Epithelial cell of proximal tubule (primary cell): Measurements from ENCODE around the gene PKM. TPM values are rescaled to one million over a fixed set of nuclear protein-coding genes. Genes with fewer than 3 reads are reported as not detected.

Experiments
- DNase-seq: peaks from one replicate; pipeline ENCODE4 v3.0.0-alpha.2; 2011; ENCODE audit warnings: low read depth
- H3K4me3 ChIP-seq: 2 replicates; pipeline ENCODE4 v1.5.1; 2011; ENCODE audit warnings: low read depth, mild to moderate bottlenecking, low read length
- CTCF ChIP-seq: conservative IDR thresholded peaks from 2 replicates; pipeline ENCODE4 v1.5.1; 2012; ENCODE audit warnings: low read depth, mild to moderate bottlenecking, low read length
- total RNA-seq: library from RNA; depleted of rRNA; stranded (reverse); fragments of >200 nt; gene quantifications from 2 replicates; pipeline ENCODE4 v1.2.3, GENCODE V29; 2015

PKM gene
- total RNA-seq, 1 donor from 2014 or later: 1,902 TPM

- no peak for DNase-seq
- TF ChIP-seq CTCF: no peak
- H3K4me3 ChIP-seq: no peak overlapping the region
Measured at GRCh38 chr15:72207558-72208085, 23.4 kb downstream of the PKM start.

GRCh38 chr15:72206677-72207000, 24.4 kb downstream of the PKM start:
- no peak overlapping the region for H3K4me3 ChIP-seq
- DNase-seq: no peak
- TF ChIP-seq CTCF: no peak

GRCh38 chr15:72205896-72206676, 24.9 kb downstream of the PKM start:
- no peak for TF ChIP-seq CTCF
- DNase-seq: no peak
- H3K4me3 ChIP-seq: no peak overlapping the region

- no peak for DNase-seq
- no peak overlapping the region for H3K4me3 ChIP-seq
- no peak for TF ChIP-seq CTCF
Measured at GRCh38 chr15:72205273-72205672, 25.7 kb downstream of the PKM start.

- DNase-seq: peak; percentile 86
- TF ChIP-seq CTCF: no peak
- H3K4me3 ChIP-seq: no peak overlapping the region
Measured at GRCh38 chr15:72203507-72203837, 27.5 kb downstream of the PKM start.

GRCh38 chr15:72202801-72203506, 28.0 kb downstream of the PKM start:
- H3K4me3 ChIP-seq: no peak overlapping the region
- no peak for TF ChIP-seq CTCF
- DNase-seq: no peak
